ENCODE measurements around the gene NR5A2.

GRCh38 chr1:200176798-200177197 lies 149.3 kb downstream of the NR5A2 start:
- no peak for TF ChIP-seq POLR2AphosphoS5 (IDR thresholded peaks at IDR 0.05; ENCODE audit: low read depth, low read length)
- no peak for TF ChIP-seq REST (IDR thresholded peaks at IDR 0.05; ENCODE audit: insufficient read depth in 1 of 2, low read depth in 2 of 2, low read length in 2 of 2)

Measured in PFSK-1 (cell line).